CD14-positive monocyte (primary cell): ENCODE data around the gene ACSF3. TPM values are rescaled to one million over a fixed set of nuclear protein-coding genes. Genes with fewer than 3 reads are reported as not detected.
"Not testable (repeated sequence)": the region's sequence is repeated elsewhere in the genome, so short reads cannot be mapped to it uniquely, and the experiment has no call there.

ENCODE experiments used
- DNase-seq, 3 donors: peaks; one replicate each; pipeline ENCODE4 v3.0.0-alpha.2; 2011 to 2022
- H2AFZ ChIP-seq: 2 replicates; pipeline ENCODE4 v1.6.0; 2012; ENCODE audit warnings: mild to moderate bottlenecking, low read depth, low read length, inconsistent platforms; ENCODE audit not compliant: insufficient read depth, poor library complexity, severe bottlenecking
- H3K27ac ChIP-seq, 2 donors: 1 replicate in 1 of 2; 2 replicates in 1 of 2; pipeline ENCODE4 v1.5.1; 2012 to 2013; ENCODE audit warnings: low read length in 2 of 2, control low read depth in 1 of 2, inconsistent platforms in 1 of 2, low read depth in 1 of 2, mild to moderate bottlenecking in 1 of 2
- H3K27me3 ChIP-seq, 2 donors: one replicate each; pipeline versions ENCODE4 v1.6.0 to v1.6.1; 2011 to 2013; ENCODE audit warnings: low read length in 2 of 2; ENCODE audit not compliant: control insufficient read depth in 2 of 2, insufficient read depth in 2 of 2
- H3K36me3 ChIP-seq, 2 donors: replicated peaks in 1 of 2; 1 replicate in 1 of 2; 2 replicates in 1 of 2; pipeline versions ENCODE4 v1.5.1 to v1.6.1; 2012 to 2013; ENCODE audit warnings: low read length in 2 of 2, control low read depth in 1 of 2, inconsistent platforms in 1 of 2, mild to moderate bottlenecking in 1 of 2; ENCODE audit not compliant: insufficient read depth in 2 of 2, control insufficient read depth in 1 of 2
- H3K4me1 ChIP-seq, 2 donors: 1 replicate in 1 of 2; 2 replicates in 1 of 2; pipeline versions ENCODE4 v1.5.1 to v1.6.1; 2012 to 2013; ENCODE audit warnings: low read length in 2 of 2, control low read depth in 1 of 2, inconsistent platforms in 1 of 2, mild to moderate bottlenecking in 1 of 2, moderate library complexity in 1 of 2; ENCODE audit not compliant: insufficient read depth in 2 of 2, control insufficient read depth in 1 of 2
- H3K4me2 ChIP-seq: replicated peaks from 2 replicates; pipeline ENCODE3; 2012; ENCODE audit warnings: low read length, moderate library complexity, mild to moderate bottlenecking; ENCODE audit not compliant: poor library complexity, severe bottlenecking; ENCODE audit errors: extremely low read depth
- H3K4me3 ChIP-seq, 3 experiments: fragments of 200-600 bp in 1 of 3; sonication (generic) in 1 of 3; replicated peaks in 1 of 3; 1 replicate in 2 of 3; 2 replicates in 1 of 3; pipeline ENCODE4 v1.5.1; 2011 to 2013; ENCODE audit warnings: low read length in 3 of 3, mild to moderate bottlenecking in 3 of 3, control low read depth in 2 of 3, low read depth in 2 of 3, inconsistent platforms in 1 of 3, moderate library complexity in 1 of 3
- H3K79me2 ChIP-seq: 2 replicates; pipeline ENCODE4 v1.6.0; 2012; ENCODE audit warnings: mild to moderate bottlenecking, control low read depth, inconsistent platforms, low read length, moderate library complexity; ENCODE audit not compliant: insufficient read depth
- H3K9ac ChIP-seq: 2 replicates; pipeline ENCODE4 v1.6.0; 2017; ENCODE audit warnings: low read length, mild to moderate bottlenecking; ENCODE audit not compliant: insufficient read depth, poor library complexity, severe bottlenecking
- H3K9me3 ChIP-seq, 2 donors: replicated peaks in 1 of 2; 1 replicate in 1 of 2; 2 replicates in 1 of 2; pipeline versions ENCODE4 v1.5.1 to v1.6.1; 2012 to 2013; ENCODE audit warnings: low read length in 2 of 2, control low read depth in 1 of 2; ENCODE audit not compliant: control insufficient read depth in 1 of 2, insufficient read depth in 1 of 2
- H4K20me1 ChIP-seq: 2 replicates; pipeline ENCODE4 v1.6.0; 2012; ENCODE audit warnings: mild to moderate bottlenecking, low read length, control low read depth, moderate library complexity; ENCODE audit not compliant: insufficient read depth
- H3K27ac Mint-ChIP-seq, 7 donors: one replicate each; pipeline ENCODE4 v1.8.0; 2020; ENCODE audit warnings: mild to moderate bottlenecking in 7 of 7, mixed read lengths in 7 of 7, moderate library complexity in 6 of 7, inconsistent platforms in 2 of 7
- H3K27me3 Mint-ChIP-seq, 3 donors: one replicate each; pipeline ENCODE4 v1.8.0; 2021 to 2022; ENCODE audit warnings: low read depth in 3 of 3, mild to moderate bottlenecking in 3 of 3, mixed read lengths in 3 of 3, moderate library complexity in 3 of 3, inconsistent platforms in 1 of 3
- H3K36me3 Mint-ChIP-seq, 2 donors: one replicate each; pipeline ENCODE4 v1.8.0; 2020; ENCODE audit warnings: mixed read lengths in 2 of 2, inconsistent platforms in 1 of 2, mild to moderate bottlenecking in 1 of 2
- H3K4me1 Mint-ChIP-seq: one replicate; pipeline ENCODE4 v1.8.0; 2020; ENCODE audit warnings: mild to moderate bottlenecking, mixed read lengths
- H3K4me3 Mint-ChIP-seq, 2 donors: one replicate each; pipeline ENCODE4 v1.8.0; 2020; ENCODE audit warnings: mild to moderate bottlenecking in 2 of 2, mixed read lengths in 2 of 2, moderate library complexity in 1 of 2
- H3K9me3 Mint-ChIP-seq, 7 donors: one replicate each; pipeline ENCODE4 v1.8.0; 2020 to 2022; ENCODE audit warnings: mixed read lengths in 7 of 7, mild to moderate bottlenecking in 6 of 7, moderate library complexity in 6 of 7, inconsistent platforms in 2 of 7
- CTCF ChIP-seq: fragments of 200-600 bp; IDR thresholded peaks from one replicate; pipeline ENCODE4 v1.8.0; 2022; ENCODE audit warnings: antibody characterized with exemption, mild to moderate bottlenecking
- WGBS: methylation state at CpG from one replicate; pipeline ENCODE4 v1.1.5; 2013; ENCODE audit warnings: missing lambda C conversion rate; ENCODE audit not compliant: insufficient coverage; 5-methylcytosine and 5-hydroxymethylcytosine counted together
- intact Hi-C, 2 donors: fragments of 100-400 bp; cut with micrococcal nuclease; formaldehyde crosslinking; loops; one replicate each; pipeline versions ENCODE4 v1.15.0 to v1.15.1; 2023
- polyA plus RNA-seq, 3 donors: library from polyadenylated mRNA; depleted of rRNA in 1 of 3; unstranded in 2 of 3; stranded (reverse) in 1 of 3; fragments of 300-500 nt in 2 of 3; fragments of >200 nt in 1 of 3; fragmentation: Illumina TruSeq in 2 of 3; gene quantifications; 1 replicate in 2 of 3; 2 replicates in 1 of 3; pipeline ENCODE4 v1.2.3, GENCODE V29; 2012 to 2021

Gene ACSF3
- polyA plus RNA-seq, 3 donors = 23.5 to 26.7 (median 26.4) TPM

GRCh38 chr16:89184677-89184932, 91.0 kb downstream of the ACSF3 start:
- Mint-ChIP-seq H3K4me1 (no peaks in the 10 kb centered on the region), H3K9me3 (peaks cover 0 to 4% (median 0%) of the 10 kb centered on the region in 7 donors), H3K27me3 (peaks cover 2 to 20% (median 13%) of the 10 kb centered on the region in 3 donors), H3K4me3 (no peak overlapping the region), H3K36me3 (no peaks in the 10 kb centered on the region), H3K27ac (no peak overlapping the region)
- DNase-seq = no peak
- Histone ChIP-seq H2AFZ (no peak overlapping the region), H3K79me2 (no peaks in the 10 kb centered on the region), H3K27me3 (no peaks in the 10 kb centered on the region), H3K4me3 (no peak overlapping the region), H3K9me3 (no peaks in the 10 kb centered on the region), H3K9ac (no peak overlapping the region), H3K36me3 (no peaks in the 10 kb centered on the region), H3K27ac (no peak overlapping the region), H4K20me1 (no peaks in the 10 kb centered on the region), H3K4me2 (no peak overlapping the region), H3K4me1 (no peaks in the 10 kb centered on the region)
- 81% methylated on average over 9 of the region's 9 CpGs for WGBS
- intact Hi-C loops = no loop called here
- no peak for TF ChIP-seq CTCF

- TF ChIP-seq CTCF = no peak
- no peak for DNase-seq
- Histone ChIP-seq H3K79me2 (no peaks in the 10 kb centered on the region), H4K20me1 (no peaks in the 10 kb centered on the region), H3K4me1 (no peaks in the 10 kb centered on the region), H3K36me3 (no peaks in the 10 kb centered on the region), H3K27me3 (no peaks in the 10 kb centered on the region), H2AFZ (no peak overlapping the region), H3K9me3 (no peaks in the 10 kb centered on the region), H3K4me2 (no peak overlapping the region), H3K4me3 (no peak overlapping the region), H3K9ac (no peak overlapping the region), H3K27ac (no peak overlapping the region)
- WGBS = 82% methylated on average over 45 of the region's 48 CpGs
- Mint-ChIP-seq H3K27me3 (peaks cover 3 to 20% (median 13%) of the 10 kb centered on the region in 3 donors), H3K9me3 (peaks cover 0 to 4% (median 0%) of the 10 kb centered on the region in 7 donors), H3K4me3 (no peak overlapping the region), H3K27ac (no peak overlapping the region), H3K4me1 (no peaks in the 10 kb centered on the region), H3K36me3 (no peaks in the 10 kb centered on the region)
- intact Hi-C loops = no loop called here
Observed at GRCh38 chr16:89184933-89185794, 91.5 kb downstream of the ACSF3 start.

- H3K9me3 Mint-ChIP-seq, intact Hi-C loops, H3K4me1 ChIP-seq, DNase-seq, H3K27ac Mint-ChIP-seq, H3K27me3 ChIP-seq, H4K20me1 ChIP-seq, H2AFZ ChIP-seq, H3K9me3 ChIP-seq, H3K36me3 ChIP-seq, H3K4me1 Mint-ChIP-seq, H3K4me2 ChIP-seq, H3K27ac ChIP-seq, H3K9ac ChIP-seq, H3K4me3 Mint-ChIP-seq, H3K4me3 ChIP-seq, H3K79me2 ChIP-seq, H3K36me3 Mint-ChIP-seq: not testable (repeated sequence)
- peaks cover 4 to 21% (median 15%) of the 10 kb centered on the region in 3 donors for H3K27me3 Mint-ChIP-seq
- WGBS = 95% methylated on average over 25 of the region's 30 CpGs
Observed at GRCh38 chr16:89185887-89186592, 92.4 kb downstream of the ACSF3 start.
